ENCODE measurements around the gene COL12A1.

COL12A1 gene

DNA sequence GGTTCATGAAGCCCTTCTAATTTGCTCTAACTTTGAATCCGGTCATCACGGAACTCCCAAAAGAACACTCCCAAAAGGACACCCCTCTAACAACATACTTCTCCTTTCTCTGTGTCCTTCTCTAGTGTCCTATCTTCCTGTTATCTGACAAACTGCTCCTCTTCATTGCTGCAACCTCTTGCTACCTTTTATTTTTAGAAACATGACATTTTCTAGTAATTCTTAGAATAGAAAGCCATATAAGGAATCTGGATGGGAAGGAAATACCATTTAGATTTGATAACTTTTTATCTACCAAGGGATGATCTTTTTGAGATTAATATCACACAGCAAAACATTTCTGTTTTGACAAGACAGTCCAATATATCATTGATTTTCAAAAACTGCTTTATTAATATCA, 63.1 kb downstream of the COL12A1 start:
- DNase-seq: no peak

GRCh38 chr6:75135876-75136275, 70.0 kb downstream of the COL12A1 start:
- no peak for DNase-seq

DNA sequence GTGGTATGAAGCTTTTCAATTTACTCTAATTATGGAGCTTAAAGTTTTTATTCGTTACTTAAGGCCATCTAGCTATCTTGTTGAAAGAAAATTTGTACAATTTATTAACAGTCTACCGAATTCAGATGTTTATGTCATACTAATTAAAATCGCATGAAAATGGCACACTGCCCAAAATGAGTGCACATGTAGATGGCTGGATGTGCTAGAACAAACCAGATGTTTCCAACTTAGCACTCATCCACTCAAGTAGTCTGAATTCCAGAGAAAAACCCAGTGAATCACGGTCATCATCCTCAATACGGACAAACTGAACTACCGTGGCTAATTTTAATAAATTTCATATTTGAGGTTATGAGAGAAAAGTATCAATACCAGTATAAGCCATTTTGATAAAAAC, 70.4 kb downstream of the COL12A1 start:
- DNase-seq: no peak

DNA sequence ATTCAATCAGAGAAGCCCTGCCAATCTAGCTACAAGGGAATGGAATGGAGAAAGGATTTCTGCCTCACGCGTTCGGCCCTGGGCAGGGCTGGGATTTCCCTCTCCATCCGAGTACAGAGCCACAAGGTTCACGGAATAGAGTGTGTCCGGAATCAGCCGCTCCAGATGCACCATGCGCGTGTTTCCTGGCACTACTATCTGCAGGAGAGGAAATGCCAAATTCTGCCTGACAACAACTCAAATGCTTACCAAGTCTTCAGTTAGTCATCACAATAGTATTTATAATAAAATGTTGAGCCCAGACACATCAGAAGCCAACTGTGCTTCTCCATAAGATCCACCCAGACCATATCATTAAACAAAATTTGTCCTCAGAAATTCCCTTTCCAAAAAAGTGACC, 75.1 kb downstream of the COL12A1 start:
- no peak for DNase-seq

- DNase-seq: no peak
These were observed 76.8 kb downstream of the COL12A1 start for GRCh38 chr6:75128878-75129570.

- no peak for DNase-seq
These were observed 79.3 kb downstream of the COL12A1 start for GRCh38 chr6:75126518-75126917.

DNA sequence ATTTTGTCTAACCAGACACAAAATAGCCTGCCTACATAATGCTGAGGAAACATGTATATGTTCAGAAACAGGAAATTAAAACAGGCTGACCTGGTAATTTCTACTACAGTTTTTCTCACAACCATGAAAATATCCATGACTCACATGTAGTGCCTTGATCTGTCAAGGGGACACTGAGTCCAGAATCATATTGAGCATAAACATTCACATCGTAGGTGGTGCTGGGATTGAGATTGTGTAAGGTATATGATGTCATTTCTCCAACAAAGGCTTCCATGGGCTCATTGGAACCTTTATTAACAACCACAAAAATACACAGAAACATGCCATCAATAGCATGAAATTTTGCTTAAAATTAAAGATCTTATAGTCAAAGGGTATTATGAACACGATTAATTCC, 80.9 kb downstream of the COL12A1 start:
- no peak for DNase-seq

DNA sequence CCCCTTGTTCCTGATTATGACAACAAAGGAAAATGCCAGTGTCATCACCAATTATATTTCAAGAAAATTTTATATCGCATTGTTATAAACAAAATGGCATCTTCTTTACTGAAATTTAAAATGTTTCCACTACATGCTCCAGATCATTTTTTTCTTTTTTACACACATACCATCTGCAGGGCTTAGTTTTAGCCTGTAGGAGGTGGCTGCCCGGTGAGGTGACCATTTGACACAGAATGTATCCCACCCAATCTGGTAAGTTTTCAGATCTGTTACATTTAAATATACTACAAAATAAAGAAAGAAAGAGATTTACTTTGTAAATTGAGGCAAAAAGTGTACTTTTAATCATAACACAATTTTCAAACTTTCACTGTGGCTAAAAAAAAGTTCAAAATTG, 81.8 kb downstream of the COL12A1 start:
- DNase-seq: no peak

GRCh38 chr6:75118925-75119515, 86.8 kb downstream of the COL12A1 start:
- no peak for DNase-seq

GRCh38 chr6:75117701-75118100, 88.2 kb downstream of the COL12A1 start:
- DNase-seq: no peak

- no peak for DNase-seq
These were observed 88.9 kb downstream of the COL12A1 start for GRCh38 chr6:75116946-75117345.

- no peak for DNase-seq
These were observed 90.4 kb downstream of the COL12A1 start for GRCh38 chr6:75115481-75115880.

DNA sequence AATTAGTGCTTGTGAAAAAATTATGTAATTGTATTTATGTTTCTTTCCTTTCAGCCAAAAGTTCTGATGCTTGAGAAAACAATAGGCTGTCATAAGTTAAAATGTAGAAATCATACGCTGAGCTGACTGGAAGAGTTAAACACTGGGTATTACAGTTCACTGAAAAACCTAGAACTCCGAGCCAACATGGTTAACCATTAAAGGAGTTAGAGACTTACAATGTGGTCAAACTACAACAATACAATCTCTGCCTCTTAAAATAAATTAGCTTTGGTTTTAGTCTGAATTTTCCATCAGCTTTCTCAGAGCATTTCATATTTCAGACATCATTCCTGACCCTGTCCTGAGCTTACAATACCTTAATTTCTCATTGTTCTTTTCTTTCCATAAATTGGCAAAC, 91.0 kb downstream of the COL12A1 start:
- no peak for DNase-seq

DNA sequence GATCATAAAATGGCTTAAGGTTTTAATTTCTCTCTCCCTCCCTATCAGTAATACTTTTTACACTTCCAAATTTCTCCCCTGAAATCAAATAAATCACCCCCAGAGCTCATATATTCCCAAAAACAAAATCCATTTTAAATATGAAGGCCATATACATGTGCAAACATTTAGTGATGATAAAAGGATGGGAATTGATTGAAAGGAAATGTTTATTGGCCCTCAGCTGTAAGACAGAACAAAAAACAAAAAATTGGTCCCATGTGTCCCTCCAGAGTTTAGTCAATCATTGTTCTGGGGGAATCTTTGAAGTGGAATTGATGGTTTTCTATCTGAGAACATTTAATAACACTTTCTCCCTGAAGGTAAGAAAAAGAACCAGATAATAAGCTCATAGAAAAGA, 91.7 kb downstream of the COL12A1 start:
- DNase-seq: no peak

GRCh38 chr6:75113446-75113845, 92.4 kb downstream of the COL12A1 start:
- no peak for DNase-seq

- no peak for DNase-seq
These were observed 96.1 kb downstream of the COL12A1 start for GRCh38 chr6:75109765-75110164.

DNA sequence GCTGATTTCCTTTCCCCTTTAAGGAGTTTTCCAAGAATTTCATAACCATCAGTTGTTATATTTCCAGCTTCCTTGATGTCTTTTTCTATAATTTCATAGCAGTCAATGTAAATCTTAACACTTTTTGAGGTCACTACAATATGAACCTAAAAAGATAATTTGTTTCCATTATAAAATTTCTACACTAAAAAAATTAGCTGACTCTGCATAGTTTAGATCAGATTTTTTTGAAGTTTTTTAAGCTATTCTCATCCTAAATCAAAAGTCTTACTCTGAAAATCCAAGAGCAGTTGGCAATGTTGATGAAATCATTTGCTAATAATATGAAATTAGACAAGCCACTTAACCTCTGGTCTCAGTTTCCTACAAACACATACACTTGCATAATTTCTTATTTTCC, 96.8 kb downstream of the COL12A1 start:
- no peak for DNase-seq

- no peak for DNase-seq
These were observed 97.4 kb downstream of the COL12A1 start for GRCh38 chr6:75108333-75108974.

GRCh38 chr6:75107913-75108312, 97.9 kb downstream of the COL12A1 start:
- DNase-seq: no peak

DNA sequence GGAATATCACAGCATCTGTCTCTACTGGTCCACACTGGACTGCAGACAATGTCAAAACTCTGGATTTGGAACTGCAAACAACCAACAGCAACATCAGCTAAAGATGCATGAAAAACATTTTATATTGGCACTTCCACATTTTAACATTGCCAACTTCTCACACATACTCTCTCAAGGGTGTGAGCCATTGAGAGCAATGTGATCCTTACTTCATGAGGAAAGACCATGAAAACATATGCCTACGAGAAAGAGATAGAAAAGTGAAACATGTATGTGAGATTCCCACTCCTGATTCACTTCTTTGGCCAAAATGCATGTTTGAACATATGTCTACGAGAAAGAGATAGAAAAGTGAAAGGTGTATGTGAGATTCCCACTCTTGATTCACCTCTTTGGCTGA, 99.4 kb downstream of the COL12A1 start:
- no peak for DNase-seq

DNA sequence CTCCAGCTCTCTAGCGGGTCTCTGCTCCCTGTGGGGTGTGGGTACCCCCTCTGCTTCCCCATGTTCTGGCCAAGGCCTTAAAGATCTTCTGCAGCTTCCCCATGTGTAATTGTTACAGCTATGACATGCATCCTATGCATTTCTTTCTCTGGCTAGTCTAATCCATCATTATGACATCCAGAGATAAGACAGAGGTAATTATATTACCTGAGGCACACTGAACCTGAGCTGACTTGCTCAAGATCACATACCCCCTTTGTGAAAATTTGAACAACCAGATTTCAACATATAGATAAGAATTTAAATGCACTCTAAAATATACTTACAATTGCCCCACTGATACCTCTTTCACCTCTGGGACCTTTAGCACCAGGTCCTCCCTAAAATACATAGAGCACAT, 102.4 kb downstream of the COL12A1 start:
- no peak for DNase-seq

DNA sequence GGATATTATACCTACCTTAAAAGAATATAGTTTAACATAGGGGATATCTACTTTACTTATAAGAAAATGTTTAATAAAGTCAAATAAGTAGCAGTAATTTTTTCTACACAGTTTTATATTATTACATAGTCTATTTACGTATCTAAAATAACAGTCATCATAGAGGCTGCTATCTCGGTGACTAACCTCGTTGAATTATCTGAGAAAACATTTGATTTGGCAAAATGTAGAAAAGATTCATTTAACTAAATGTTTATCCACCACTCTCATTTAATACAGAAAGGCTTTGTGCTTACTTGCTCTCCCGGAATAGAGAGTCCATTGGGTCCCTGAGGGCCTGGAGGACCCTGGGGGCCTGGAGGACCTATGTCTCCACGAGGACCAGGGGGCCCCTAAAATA, 103.6 kb downstream of the COL12A1 start:
- DNase-seq: no peak

GRCh38 chr6:75101896-75102295, 104.0 kb downstream of the COL12A1 start:
- DNase-seq: no peak

DNA sequence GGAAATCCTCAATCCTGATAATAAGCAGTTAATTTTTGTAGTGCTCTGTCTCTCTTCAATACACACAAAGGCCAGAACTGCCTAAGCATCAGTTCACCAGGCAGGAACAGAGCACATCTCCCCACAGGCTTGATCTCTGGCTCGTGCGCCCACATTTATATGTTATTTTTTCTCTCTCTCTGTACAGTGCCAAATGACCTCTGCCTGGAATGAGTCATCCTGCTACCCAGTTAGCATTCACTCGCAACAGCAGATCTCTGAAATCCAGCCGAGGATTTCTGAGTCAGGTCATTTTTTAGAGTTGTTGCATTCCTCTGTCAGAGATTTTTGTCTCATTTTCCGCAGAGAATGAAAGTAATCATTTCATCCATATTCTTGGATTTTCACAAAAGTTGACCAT, 107.1 kb downstream of the COL12A1 start:
- peak; percentile 43 for DNase-seq

GRCh38 chr6:75096966-75097365, 108.9 kb downstream of the COL12A1 start:
- DNase-seq: no peak

Data from DMS53 (cell line).